ENCODE data around the gene MAX. TPM values are rescaled to one million over a fixed set of nuclear protein-coding genes. Genes with fewer than 3 reads are reported as not detected.
A peak's percentile ranks its signal among the peaks of the same experiment; 100 is the strongest.

Gene MAX
- total and polyA plus RNA-seq, 2 experiments from 2014 or later, result 36.2 to 39.0 TPM

GRCh38 chr14:65142914-65143625 lies 40.8 kb upstream of the MAX start:
- no peaks in the 10 kb centered on the region for H3K27me3 ChIP-seq
- TF ChIP-seq CTCF (IDR thresholded peaks at IDR 0.05; ENCODE audit: low read depth, low read length), result no peak
- DNase-seq (ENCODE audit: low read depth in 1 of 2, low spot score in 1 of 2), result no peak

GRCh38 chr14:65142429-65142828 lies 40.1 kb upstream of the MAX start:
- Histone ChIP-seq H3K9me3 (ENCODE audit: low read depth) (no peaks in the 10 kb centered on the region), H3K4me3 (no peak overlapping the region), H3K27me3 (no peaks in the 10 kb centered on the region), H3K27ac (no peak overlapping the region), H3K36me3 (no peaks in the 10 kb centered on the region), H3K4me1 (ENCODE audit: low read depth) (no peaks in the 10 kb centered on the region)
- no peak for TF ChIP-seq CTCF (IDR thresholded peaks at IDR 0.05; ENCODE audit: low read depth, low read length)
- DNase-seq (ENCODE audit: low read depth in 1 of 2, low spot score in 1 of 2), result no peak

More at GRCh38 chr14:65142914-65143625, 40.8 kb upstream of the MAX start:
- H3K4me1 ChIP-seq (ENCODE audit: low read depth), result no peaks in the 10 kb centered on the region
- no peak overlapping the region for H3K27ac ChIP-seq
- no peaks in the 10 kb centered on the region for H3K9me3 ChIP-seq (ENCODE audit: low read depth)
- H3K4me3 ChIP-seq, result no peak overlapping the region
- no peaks in the 10 kb centered on the region for H3K36me3 ChIP-seq

- TF ChIP-seq CTCF (IDR thresholded peaks at IDR 0.05; ENCODE audit: low read depth, low read length), result no peak
- no peaks in the 10 kb centered on the region for H3K9me3 ChIP-seq (ENCODE audit: low read depth)
- no peak overlapping the region for H3K4me3 ChIP-seq
- H3K27ac ChIP-seq, result no peak overlapping the region
- no peaks in the 10 kb centered on the region for H3K27me3 ChIP-seq
- no peak for DNase-seq (ENCODE audit: low read depth in 1 of 2, low spot score in 1 of 2)
- H3K36me3 ChIP-seq, result no peaks in the 10 kb centered on the region
- no peaks in the 10 kb centered on the region for H3K4me1 ChIP-seq (ENCODE audit: low read depth)
These were observed 39.2 kb upstream of the MAX start for GRCh38 chr14:65141523-65141922.

GRCh38 chr14:65137648-65138307 lies 35.5 kb upstream of the MAX start:
- Histone ChIP-seq H3K27me3 (no peaks in the 10 kb centered on the region), H3K4me3 (no peak overlapping the region), H3K9me3 (ENCODE audit: low read depth) (no peaks in the 10 kb centered on the region), H3K27ac (no peak overlapping the region), H3K36me3 (no peaks in the 10 kb centered on the region), H3K4me1 (ENCODE audit: low read depth) (no peaks in the 10 kb centered on the region)
- TF ChIP-seq CTCF (IDR thresholded peaks at IDR 0.05; ENCODE audit: low read depth, low read length), result no peak
- peak in 1 of 2 donors; percentile 49 for DNase-seq (ENCODE audit: low read depth in 1 of 2, low spot score in 1 of 2)

- no peaks in the 10 kb centered on the region for H3K36me3 ChIP-seq
- DNase-seq (ENCODE audit: low read depth in 1 of 2, low spot score in 1 of 2), result no peak
- no peak overlapping the region for H3K27ac ChIP-seq
- no peak overlapping the region for H3K4me3 ChIP-seq
- no peaks in the 10 kb centered on the region for H3K9me3 ChIP-seq (ENCODE audit: low read depth)
- TF ChIP-seq CTCF (IDR thresholded peaks at IDR 0.05; ENCODE audit: low read depth, low read length), result no peak
- no peaks in the 10 kb centered on the region for H3K4me1 ChIP-seq (ENCODE audit: low read depth)
- no peaks in the 10 kb centered on the region for H3K27me3 ChIP-seq
These were observed 32.6 kb upstream of the MAX start for GRCh38 chr14:65134651-65135579.
